ENCODE data around the gene LRRC8B. TPM values are rescaled to one million over a fixed set of nuclear protein-coding genes. Genes with fewer than 3 reads are reported as not detected.
A peak's percentile ranks its signal among the peaks of the same experiment; 100 is the strongest.

The LRRC8B gene
- total RNA-seq, 2 donors from 2014 or later: 5.5 to 6.5 TPM

- Histone ChIP-seq H3K27ac (no peak overlapping the region), H3K27me3 (replicated peaks; ENCODE audit: insufficient read depth) (no peaks in the 10 kb centered on the region), H3K9me3 (no peaks in the 10 kb centered on the region), H3K4me1 (ENCODE audit: control insufficient read depth in 1 of 2, low read depth in 2 of 2) (no peaks in the 10 kb centered on the region), H3K36me3 (no peaks in the 10 kb centered on the region), H3K4me3 (no peak overlapping the region)
- ATAC-seq (ENCODE audit: insufficient number of reproducible peaks, low FRiP score, low read depth) (no peak), DNase-seq (ENCODE audit: low spot score) (no peak)
- no peak for TF ChIP-seq CTCF (IDR thresholded peaks at IDR 0.05)
Observed at GRCh38 chr1:89610457-89611011, 85.9 kb downstream of the LRRC8B start.

- TF ChIP-seq CTCF (IDR thresholded peaks at IDR 0.05): no peak
- Histone ChIP-seq H3K27ac (no peak overlapping the region), H3K27me3 (replicated peaks; ENCODE audit: insufficient read depth) (no peaks in the 10 kb centered on the region), H3K9me3 (no peaks in the 10 kb centered on the region), H3K4me3 (no peak overlapping the region), H3K4me1 (ENCODE audit: control insufficient read depth in 1 of 2, low read depth in 2 of 2) (peaks cover 0 to 7% of the 10 kb centered on the region in 2 donors), H3K36me3 (no peaks in the 10 kb centered on the region)
- DNase-seq (ENCODE audit: low spot score): no peak
- ATAC-seq (ENCODE audit: insufficient number of reproducible peaks, low FRiP score, low read depth): no peak
Observed at GRCh38 chr1:89611721-89612120, 87.1 kb downstream of the LRRC8B start.

- Histone ChIP-seq H3K27ac (no peak overlapping the region), H3K9me3 (no peaks in the 10 kb centered on the region), H3K4me3 (no peak overlapping the region), H3K36me3 (no peaks in the 10 kb centered on the region), H3K4me1 (ENCODE audit: control insufficient read depth in 1 of 2, low read depth in 2 of 2) (peaks cover 0 to 8% of the 10 kb centered on the region in 2 donors), H3K27me3 (replicated peaks; ENCODE audit: insufficient read depth) (no peaks in the 10 kb centered on the region)
- no peak for DNase-seq (ENCODE audit: low spot score)
- ATAC-seq (ENCODE audit: insufficient number of reproducible peaks, low FRiP score, low read depth): no peak
- no peak for TF ChIP-seq CTCF (IDR thresholded peaks at IDR 0.05)
Observed at GRCh38 chr1:89613928-89614327, 89.3 kb downstream of the LRRC8B start.

- H3K27me3 ChIP-seq (replicated peaks; ENCODE audit: insufficient read depth): no peaks in the 10 kb centered on the region
- ATAC-seq (ENCODE audit: insufficient number of reproducible peaks, low FRiP score, low read depth) (no peak), DNase-seq (ENCODE audit: low spot score) (no peak)
- peak; percentile 42 for TF ChIP-seq CTCF (IDR thresholded peaks at IDR 0.05)
- no peaks in the 10 kb centered on the region for H3K9me3 ChIP-seq
- no peak overlapping the region for H3K27ac ChIP-seq
- no peaks in the 10 kb centered on the region for H3K36me3 ChIP-seq
- no peak overlapping the region for H3K4me3 ChIP-seq
- H3K4me1 ChIP-seq (ENCODE audit: control insufficient read depth in 1 of 2, low read depth in 2 of 2): peaks cover 0 to 8% of the 10 kb centered on the region in 2 donors
Observed at GRCh38 chr1:89615676-89616598, 91.3 kb downstream of the LRRC8B start.

- DNase-seq (ENCODE audit: low spot score) (no peak), ATAC-seq (ENCODE audit: insufficient number of reproducible peaks, low FRiP score, low read depth) (no peak)
- H3K36me3 ChIP-seq: no peaks in the 10 kb centered on the region
- no peak overlapping the region for H3K4me3 ChIP-seq
- peaks cover 0 to 8% of the 10 kb centered on the region in 2 donors for H3K4me1 ChIP-seq (ENCODE audit: control insufficient read depth in 1 of 2, low read depth in 2 of 2)
- TF ChIP-seq CTCF (IDR thresholded peaks at IDR 0.05): no peak
- no peaks in the 10 kb centered on the region for H3K27me3 ChIP-seq (replicated peaks; ENCODE audit: insufficient read depth)
- H3K27ac ChIP-seq: no peak overlapping the region
- H3K9me3 ChIP-seq: no peaks in the 10 kb centered on the region
Observed at GRCh38 chr1:89616844-89617627, 92.4 kb downstream of the LRRC8B start.

All from thoracic aorta (tissue), 2 donors.